NCI-H1048 (cell line): ENCODE results near the gene ITPA.

Experiments used
- DNase-seq: peaks from one replicate; lab custom pipeline; 2025; lab: John Stamatoyannopoulos, UW

ITPA gene

DNA sequence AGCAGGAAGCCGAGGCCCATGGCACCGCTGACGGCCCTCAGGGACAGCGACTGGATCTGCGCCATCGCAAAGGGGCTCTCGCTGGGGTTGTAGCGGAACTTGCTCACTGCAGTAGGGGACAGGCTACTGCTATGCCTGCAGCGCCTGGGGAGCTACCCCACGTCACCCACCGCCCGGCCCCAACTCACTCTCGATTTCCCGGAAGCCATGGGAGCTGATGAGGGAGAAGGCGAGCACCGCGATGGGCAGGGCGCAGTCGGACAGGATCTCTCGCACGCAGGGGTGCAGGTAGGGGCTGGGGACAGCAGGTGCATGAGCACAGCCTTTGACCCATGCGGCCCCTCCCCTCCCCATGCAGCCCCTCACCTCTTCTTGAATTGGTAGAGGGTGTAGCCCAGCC lies 19.9 kb downstream of the ITPA start:
- DNase-seq = no peak

DNA sequence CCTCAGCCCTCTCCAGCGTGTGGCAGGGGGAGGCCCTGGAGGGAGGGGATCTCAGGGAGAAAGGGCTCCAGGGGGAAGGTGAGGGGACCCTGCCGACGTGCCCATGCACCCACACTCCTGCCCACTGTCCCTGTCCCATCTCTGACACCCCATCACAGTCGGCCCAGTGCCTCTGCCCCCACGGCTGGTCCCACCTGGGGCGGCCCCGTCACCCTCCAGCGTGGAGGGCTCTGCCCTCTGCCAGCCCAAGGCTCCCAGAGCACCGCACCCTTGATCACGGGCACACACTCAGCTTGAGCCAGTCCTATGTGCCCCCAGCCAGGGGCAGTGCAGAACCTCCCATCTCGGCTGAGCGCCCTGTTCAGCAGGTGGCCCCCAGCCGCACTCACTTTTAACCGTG lies 20.5 kb downstream of the ITPA start:
- no peak for DNase-seq

DNA sequence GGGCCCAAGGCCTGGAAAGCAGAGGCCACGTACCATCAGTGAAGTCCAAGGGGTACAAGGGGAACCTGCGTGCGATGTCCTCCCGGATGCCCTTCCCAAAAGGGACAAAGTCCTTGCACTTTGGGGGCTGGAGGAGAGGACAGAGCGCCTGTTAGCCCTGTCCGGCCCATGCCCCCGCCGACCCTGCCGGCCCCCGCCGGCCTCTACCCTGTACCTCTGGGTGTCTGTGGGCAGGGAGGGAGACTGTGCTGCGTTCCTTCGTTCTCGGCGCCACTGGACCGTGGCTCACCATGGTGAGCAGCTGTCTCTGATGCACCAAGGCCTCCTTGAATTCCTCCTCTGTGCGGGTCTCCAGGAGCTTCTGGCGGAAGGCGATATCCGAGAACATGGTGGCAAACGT lies 21.8 kb downstream of the ITPA start:
- no peak for DNase-seq

DNA sequence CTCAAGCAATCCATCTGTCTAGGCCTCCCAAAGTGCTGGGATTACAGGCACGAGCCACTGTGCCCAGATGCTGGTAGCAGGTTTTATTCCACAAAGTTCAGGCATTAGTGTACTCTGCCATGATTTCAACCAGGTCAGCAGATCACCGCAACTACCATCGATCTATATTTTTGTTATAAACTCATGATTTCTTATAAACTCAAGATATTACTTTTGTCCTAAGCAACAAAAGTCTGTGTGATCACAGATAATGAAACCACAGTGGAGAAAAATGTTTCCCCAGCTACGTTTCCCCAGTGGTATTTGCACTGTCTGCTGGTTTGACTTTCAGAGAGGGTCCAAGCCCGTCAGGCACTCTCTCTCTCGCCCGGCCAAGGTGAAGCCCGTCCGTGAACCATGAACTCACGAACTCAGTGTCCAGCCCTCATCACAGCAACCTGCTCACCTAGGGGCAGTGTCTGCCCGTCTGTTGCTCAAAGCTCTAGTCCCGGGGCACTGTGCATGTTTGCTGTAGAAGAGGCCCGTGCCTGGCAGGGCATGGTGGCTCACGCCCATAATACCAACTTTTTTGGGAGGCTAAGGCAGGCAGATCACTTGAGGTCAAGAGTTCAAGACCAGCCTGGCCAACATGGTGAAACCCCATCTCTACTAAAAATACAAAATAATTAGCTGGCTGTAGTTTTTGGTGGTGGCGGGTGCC lies 22.7 kb downstream of the ITPA start:
- DNase-seq = no peak

GRCh38 chr20:3233131-3233990 lies 24.1 kb downstream of the ITPA start:
- DNase-seq = no peak

DNA sequence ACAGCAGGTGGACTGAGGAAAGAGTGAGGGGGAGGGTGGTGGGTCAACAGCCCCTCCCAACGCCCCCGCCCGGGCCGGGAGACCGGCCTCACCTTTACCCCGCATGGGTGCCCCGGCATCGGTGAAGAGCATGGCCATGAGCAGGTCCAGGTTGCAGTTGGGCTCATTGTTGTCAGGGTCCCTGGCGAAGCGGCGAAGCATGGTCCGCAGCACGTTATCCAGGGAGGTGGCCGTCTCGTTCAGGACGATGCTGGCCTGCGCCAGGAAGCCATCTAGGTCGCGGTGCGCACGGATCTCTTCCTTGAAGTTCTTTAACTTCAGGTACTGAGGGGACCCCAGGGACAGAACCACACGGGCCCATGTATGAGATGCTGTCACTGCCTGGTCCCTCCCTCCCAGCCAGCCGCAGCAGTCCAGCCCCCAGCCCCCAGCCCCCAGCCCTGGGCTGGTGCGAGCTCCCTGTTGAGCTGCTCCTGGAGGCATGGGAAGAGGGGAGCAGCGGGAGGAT lies 24.7 kb downstream of the ITPA start:
- DNase-seq = no peak

- no peak for DNase-seq
Observed at GRCh38 chr20:3235666-3236324, 26.5 kb downstream of the ITPA start.

GRCh38 chr20:3237011-3237957 lies 28.0 kb downstream of the ITPA start:
- DNase-seq = no peak

GRCh38 chr20:3237958-3238615 lies 28.8 kb downstream of the ITPA start:
- DNase-seq = no peak

DNA sequence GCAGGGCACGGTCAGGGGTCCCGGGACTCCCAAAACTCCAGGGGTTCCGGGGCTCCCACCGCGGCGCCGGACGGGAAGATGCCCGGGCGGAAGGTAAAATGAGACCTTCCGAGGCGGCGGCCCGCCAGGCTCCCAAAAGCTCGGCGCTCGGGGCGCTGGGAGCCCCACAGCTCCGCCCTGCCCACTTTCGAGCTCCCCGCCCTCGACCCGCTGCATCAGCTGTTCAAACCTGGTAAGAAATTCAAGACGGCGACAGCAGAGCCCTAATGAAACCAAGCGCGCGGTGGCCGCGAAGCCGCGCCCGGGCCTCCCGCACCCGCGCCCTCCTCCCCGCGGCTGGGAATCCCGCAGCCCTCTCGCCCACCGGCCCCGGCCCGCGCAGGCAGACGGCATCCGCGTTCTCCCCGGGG lies 29.3 kb downstream of the ITPA start:
- peak; percentile 18 for DNase-seq

DNA sequence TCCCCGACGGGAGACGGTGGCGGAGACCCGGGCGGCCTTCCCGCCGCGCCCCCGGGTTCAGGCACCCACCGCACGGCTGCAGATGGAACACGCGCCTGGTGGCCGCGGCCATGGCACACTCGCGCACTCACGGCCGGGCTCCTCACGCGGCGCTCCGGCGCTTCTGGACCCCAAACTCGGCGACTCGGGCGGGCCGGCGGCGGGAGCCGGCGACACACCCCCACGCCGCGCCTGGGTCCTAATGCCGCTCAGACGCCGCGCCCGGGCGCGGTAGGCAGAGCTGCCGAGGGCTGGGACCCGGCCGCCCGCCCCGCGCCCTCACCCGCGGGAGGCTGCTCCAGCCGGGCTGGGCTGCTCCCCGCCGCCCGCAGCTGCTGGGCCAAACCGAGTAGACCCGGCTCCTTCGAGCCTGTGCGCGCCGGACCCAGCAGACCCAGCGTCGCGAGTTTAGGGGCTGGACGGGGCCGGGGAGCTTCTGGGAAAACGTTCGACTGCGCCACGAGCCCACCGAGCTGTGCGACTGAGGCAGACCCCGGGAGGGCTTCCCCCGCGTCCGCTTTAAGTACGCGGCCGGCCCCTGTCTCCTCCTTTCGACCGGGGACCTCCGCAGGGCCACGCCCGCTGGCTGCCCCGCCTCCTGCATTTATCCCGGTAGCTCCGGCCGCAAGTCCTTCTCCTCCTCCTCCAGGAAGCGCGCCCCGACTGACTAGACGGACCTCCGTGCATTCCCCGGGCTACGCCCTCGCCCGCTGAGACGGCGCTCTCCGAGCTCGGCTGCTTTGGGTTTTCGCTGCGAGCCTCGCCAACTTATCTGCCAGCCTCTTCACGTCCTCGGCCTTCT lies 29.9 kb downstream of the ITPA start, which contains the start of gene SLC4A11:
Gene SLC4A11, minus strand, starts transcription at position 165 of the 841 bp plus-strand sequence. Its CDS starts 53 bp downstream, at position 112.
- peak; percentile 16 for DNase-seq

GRCh38 chr20:3239867-3240775 lies 30.8 kb downstream of the ITPA start:
- no peak for DNase-seq

GRCh38 chr20:3240776-3241363 lies 31.6 kb downstream of the ITPA start:
- DNase-seq = no peak

DNA sequence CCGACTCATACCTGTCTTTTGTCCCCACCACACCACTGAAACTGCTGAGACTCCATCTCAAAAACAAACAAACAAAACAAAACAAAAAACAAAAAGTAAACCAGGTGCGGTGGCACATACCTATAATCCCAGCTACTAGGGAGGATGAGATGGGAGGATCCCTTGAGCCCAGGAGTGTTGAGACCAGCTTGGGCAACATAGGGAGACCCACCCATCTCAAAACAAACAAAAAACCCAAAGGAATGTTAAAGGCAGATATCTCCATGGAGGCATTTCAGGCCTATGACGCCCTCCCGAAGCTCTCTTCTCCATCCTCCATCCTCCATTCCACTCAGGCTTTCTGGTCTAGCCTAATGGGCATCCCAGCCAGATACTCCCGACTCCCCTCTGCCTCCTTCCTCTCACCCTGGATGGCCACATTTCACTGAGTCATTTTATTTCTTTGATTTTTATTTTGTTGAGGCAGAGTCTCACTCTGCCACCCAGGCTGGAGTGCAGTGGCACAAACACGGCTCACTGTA lies 32.9 kb downstream of the ITPA start:
- no peak for DNase-seq

DNA sequence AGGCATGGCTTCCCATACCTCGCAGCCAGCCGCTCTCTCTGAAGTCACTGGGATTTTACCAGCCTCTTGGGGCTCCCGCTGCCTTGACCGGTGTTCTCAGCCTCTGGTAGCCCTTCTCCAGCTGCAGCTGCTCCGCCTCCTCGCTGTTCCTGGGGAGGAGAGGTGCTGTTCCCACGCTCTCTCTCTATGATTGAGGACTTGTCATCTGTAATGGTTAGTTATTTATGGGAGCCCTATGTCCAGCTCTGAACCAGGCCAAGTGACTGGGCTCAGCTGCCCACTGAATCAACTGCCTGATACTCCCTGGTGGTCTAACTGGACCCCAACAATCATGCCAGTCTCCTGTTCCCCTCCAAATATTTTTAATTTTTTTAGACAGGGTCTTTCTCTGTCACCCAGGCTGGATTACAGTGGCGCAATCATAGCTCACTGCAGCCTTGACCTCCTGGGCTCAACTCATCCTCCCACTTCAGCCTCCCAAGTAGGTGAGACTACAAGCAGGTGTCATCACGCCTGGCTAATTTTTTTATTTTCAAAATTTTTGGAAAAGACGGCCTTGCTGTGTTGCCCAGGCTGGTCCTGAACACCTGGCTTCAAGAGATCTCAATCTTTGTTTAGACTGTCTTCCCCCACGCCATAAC lies 34.5 kb downstream of the ITPA start:
- DNase-seq = no peak

GRCh38 chr20:3244613-3245012 lies 35.3 kb downstream of the ITPA start:
- DNase-seq = no peak

GRCh38 chr20:3245156-3245555 lies 35.9 kb downstream of the ITPA start:
- no peak for DNase-seq

DNA sequence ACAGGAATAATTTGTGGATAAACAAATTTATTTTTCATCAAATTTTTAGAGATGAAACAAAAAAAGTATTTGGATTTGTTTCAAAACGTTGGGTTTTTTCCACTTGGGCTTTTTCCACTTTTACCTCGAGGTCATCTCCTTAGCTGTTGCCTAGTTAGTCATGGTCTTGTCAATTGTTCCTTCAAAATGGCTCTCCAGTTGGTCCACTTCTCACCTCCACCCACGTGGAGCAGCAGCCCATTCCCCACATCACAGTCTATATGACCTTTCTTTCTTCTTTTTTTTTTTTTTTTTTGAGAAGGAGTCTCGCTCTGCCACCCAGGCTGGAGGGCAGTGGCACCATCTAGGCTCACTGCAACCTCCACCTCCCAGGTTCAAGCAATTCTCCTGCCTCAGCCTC lies 36.4 kb downstream of the ITPA start:
- DNase-seq = no peak
